ENCODE measurements around the gene SPIB.
"Not testable (repeated sequence)": the region's sequence is repeated elsewhere in the genome, so short reads cannot be mapped to it uniquely, and the experiment has no call there.

SPIB gene

GRCh38 chr19:50420127-50420526 is 1.4 kb downstream of the SPIB start:
- no peak for DNase-seq

- DNase-seq: no peak
These were observed 2.1 kb downstream of the SPIB start for GRCh38 chr19:50420808-50421207.

DNA sequence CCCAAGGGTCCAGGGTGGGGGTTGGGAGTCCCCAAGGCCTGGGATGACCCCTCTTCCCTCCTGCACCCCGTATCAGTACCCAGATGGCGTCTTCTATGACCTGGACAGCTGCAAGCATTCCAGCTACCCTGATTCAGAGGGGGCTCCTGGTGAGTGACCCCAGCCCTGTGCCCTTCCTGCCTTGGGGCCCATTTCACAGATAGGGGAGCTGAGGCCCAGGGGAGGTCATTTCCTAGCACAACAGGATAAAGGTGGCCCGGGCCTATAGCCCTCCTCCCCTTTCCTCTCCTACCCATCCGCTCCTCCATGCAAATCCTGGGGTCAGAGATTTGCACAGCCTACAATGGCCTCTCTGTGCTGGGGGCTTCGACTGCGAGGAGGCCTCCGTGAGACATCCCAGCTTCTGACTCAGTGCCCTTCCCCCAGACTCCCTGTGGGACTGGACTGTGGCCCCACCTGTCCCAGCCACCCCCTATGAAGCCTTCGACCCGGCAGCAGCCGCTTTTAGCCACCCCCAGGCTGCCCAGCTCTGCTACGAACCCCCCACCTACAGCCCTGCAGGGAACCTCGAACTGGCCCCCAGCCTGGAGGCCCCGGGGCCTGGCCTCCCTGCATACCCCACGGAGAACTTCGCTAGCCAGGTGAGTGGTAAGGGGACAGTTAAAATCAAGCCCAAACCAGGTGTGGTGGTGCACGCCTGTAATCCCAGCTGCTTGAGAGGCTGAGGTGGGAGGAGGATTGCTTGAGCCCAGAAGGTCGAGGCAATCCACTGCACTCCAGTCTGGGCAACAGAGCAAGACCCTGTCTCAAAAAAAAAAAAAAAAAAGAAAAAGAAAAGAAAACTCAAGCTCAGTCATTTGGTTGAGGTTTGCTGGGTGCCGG is 3.9 kb downstream of the SPIB start:
- no peak for DNase-seq

DNA sequence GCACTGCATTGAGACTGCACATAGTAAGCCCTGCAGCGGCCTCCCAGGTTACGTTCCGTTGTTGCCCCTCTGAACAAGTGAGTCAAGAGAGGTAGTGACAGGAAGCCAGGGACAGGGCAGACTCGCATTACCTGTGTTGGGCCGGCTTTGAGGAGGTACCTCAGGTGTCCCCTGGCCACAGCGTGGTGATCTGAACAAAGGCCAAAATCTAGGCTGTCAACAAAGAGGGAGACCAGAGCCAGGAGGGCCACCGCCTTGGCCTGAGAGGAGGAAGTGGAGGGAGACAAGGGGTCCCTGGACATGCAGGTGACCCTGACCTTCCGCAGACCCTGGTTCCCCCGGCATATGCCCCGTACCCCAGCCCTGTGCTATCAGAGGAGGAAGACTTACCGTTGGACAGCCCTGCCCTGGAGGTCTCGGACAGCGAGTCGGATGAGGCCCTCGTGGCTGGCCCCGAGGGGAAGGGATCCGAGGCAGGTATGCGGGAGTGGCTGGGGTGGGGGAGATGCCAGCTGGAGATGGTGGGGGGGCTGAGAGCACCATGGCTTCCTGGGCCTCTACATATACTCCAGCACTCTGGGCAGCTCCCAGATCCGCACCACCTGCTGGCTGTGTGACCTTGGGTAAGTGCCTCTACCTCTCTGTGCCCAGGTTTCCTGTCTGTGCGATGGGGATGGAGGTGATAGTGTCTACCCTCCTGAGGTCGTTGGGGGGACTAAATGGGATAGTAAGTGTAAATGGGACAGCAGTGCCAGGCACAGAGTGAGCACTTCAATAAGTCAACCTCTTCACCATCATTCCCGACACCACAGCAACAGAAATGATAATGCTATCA is 4.8 kb downstream of the SPIB start:
- DNase-seq: no peak

DNA sequence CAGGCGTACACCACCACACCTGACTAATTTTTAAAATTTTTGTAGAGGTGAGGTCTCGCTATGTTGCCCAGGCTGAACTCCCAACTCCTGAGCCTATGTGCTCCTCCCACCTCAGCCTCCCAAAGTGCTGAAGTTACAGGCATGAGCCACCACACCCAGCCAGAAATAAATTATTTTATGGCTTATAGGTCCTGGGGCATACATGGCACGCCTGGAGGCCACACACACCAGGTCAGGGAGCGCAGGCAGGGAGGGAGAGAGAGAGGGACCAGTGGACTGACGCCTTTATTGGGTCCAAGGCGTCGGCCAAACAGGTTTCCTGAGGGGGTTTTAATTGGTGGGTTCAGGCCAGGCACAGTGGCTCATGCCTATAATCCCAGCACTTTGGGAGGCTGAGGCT is 6.8 kb downstream of the SPIB start:
- no peak for DNase-seq

DNA sequence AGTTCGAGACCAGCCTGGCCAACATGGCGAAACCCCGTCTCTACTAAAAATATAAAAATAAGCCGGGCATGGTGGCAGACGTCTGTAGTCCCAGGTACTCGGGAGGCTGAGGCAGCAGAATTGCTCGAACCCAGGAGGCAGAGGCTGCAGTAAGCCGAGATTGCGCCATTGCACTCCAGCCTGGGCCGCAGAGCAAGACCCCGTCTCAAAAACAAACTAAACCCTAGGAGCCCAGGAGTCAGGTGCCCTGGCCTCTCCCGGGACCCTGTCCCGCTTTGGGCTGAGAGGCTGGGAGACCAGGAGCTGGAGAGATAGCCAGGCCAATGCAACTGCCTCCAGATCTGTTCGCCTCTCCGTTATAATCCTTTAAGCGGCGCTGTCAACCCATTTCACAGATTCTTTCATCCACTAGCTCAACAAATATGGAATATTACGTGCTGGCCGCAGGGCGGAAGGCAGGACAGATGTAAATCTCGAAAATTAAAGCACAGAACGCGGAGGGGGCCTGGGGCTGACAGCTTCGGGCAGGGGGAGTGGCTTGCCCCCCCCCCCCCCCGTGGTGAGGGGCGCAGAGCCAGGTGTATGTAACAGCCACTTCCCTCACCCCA is 8.7 kb downstream of the SPIB start:
- DNase-seq: no peak

- no peak for DNase-seq
These were observed 9.3 kb downstream of the SPIB start for GRCh38 chr19:50427997-50428425.

GRCh38 chr19:50428772-50429463 is 10.2 kb downstream of the SPIB start:
- no peak for DNase-seq

DNA sequence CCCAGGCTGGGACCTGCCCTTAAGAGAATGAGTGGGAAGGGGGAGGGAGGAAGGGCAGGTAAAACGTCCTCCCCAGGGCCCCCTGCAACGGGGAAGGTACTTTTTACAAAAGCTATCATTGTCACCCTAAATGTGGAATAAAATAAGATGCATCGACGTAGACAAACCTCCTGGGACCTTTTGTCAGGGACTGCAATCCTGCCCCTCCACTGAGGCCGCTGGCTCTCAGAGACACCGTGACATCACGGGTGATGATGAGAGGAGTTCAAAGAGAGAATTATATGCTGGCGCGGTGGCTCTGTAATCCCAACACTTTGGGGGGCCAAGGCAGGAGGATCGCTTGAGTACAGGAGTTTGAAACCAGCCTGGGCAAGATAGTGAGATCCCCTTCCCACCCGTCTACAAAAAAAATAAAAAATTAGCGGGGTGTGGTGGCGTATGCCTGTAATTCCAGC is 12.2 kb downstream of the SPIB start:
- no peak for DNase-seq

DNA sequence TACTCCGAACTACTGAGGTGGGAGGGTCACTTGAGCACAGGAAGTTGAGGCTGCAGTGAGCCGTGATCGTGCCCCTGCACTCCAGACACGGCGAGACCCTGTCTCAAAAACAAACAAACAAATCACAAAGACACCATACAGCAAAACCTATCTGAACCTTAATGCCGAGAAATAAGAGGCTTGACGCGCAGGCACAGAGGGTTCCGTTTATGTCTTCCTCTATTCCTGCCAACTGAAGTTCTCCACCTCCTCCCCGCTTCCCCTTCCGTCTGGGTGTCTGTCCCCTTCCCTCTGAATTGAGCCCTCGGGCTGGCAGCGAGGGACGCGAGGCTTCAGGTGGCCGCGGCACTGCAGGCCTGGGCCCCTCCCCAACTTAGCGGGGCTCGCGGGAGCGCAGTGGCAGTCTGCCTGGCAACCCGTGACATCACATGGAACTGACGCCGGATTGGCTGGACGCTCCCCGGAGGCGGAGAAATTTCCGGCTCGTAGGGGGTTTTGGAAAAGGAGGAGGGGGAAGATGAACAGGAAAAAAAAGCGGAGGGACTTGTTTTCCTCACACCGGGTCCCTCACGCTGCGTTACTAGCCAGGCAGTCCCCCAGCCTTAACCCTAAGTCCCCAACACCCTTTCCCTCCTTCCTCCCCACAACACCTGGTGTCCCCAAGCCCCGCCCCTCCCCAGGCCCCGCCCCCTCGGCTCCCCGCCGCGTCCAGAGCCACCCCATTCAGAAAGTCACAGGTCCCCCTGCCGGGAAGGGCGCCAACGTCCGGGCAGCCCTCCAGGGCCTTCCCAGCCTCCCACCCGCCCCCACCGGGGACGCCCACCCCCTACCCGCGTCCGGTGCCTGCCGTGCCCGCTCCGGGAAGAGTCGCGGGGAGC is 12.8 kb downstream of the SPIB start:
- peak; percentile 54 for DNase-seq

- no peak for DNase-seq
These were observed 13.7 kb downstream of the SPIB start, which contains the start of gene MYBPC2 for GRCh38 chr19:50432221-50433028. TSS of gene MYBPC2 (plus strand) at chr19:50432892. CDS start at chr19:50432954, 62 bp downstream.

- no peak for DNase-seq
These were observed 14.8 kb downstream of the SPIB start for GRCh38 chr19:50433201-50434180.

DNA sequence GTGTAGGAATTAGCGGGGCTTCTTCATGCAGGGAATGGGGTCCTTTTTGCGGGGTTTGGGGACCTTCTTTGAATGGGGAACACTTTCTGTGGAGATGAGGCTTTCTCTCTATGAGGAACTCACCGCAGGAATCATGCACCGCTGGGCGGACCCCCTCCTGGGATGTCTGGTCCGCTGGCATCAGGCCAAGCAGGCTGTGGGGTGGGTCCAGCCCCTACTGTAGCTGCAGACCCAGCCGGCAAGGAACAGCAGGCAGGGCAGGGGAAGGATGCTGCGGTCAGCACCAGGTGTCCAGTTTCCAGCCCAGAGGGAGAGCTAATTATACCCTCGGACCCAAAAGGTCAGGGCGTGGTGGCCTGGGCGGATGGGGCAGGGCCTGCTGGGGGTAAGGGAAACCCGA is 15.8 kb downstream of the SPIB start:
- no peak for DNase-seq

- DNase-seq: no peak
These were observed 16.5 kb downstream of the SPIB start for GRCh38 chr19:50435221-50435620.

GRCh38 chr19:50435627-50436026 is 16.9 kb downstream of the SPIB start:
- DNase-seq: no peak

GRCh38 chr19:50437862-50438449 is 19.2 kb downstream of the SPIB start:
- DNase-seq: no peak

- DNase-seq: not testable (repeated sequence)
These were observed 20.4 kb downstream of the SPIB start for GRCh38 chr19:50439130-50439529.

DNA sequence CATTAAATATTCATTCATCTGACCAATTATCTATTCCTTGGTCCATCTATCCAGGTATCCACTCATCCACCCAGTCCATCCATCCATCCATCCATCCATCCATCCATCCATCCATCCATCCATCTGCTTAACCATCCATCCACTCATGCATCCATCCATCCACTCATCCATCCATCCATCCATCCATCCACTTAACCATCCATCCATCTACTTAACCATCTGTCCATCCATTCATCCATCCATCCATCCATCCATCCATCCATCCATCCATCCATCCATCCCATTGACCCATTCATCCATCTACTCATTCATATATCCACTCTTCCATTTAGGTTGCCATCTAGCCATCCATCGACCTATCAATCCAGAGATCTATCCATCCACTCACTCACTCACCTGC is 25.3 kb downstream of the SPIB start:
- no peak for DNase-seq

- no peak for DNase-seq
These were observed 28.3 kb downstream of the SPIB start for GRCh38 chr19:50447053-50447452.

Data from NCI-H510A (cell line).